Osteocyte (in vitro differentiated cells): Measurements from ENCODE around the gene TP53BP1. TPM values are rescaled to one million over a fixed set of nuclear protein-coding genes. Genes with fewer than 3 reads are reported as not detected.

ENCODE experiments used
- DNase-seq: peaks from one replicate; pipeline ENCODE4 v3.0.0; 2021; ENCODE audit warnings: mixed read lengths; ENCODE audit not compliant: unreplicated experiment; ENCODE audit errors: extremely low spot score
- H3K27ac Mint-ChIP-seq: one replicate; pipeline ENCODE4 v1.8.0; 2021; ENCODE audit warnings: mild to moderate bottlenecking, mixed read lengths; ENCODE audit not compliant: unreplicated experiment
- H3K27me3 Mint-ChIP-seq: one replicate; pipeline ENCODE4 v1.8.0; 2021; ENCODE audit warnings: mixed read lengths; ENCODE audit not compliant: unreplicated experiment
- H3K36me3 Mint-ChIP-seq: one replicate; pipeline ENCODE4 v1.8.0; 2021; ENCODE audit warnings: mixed read lengths; ENCODE audit not compliant: unreplicated experiment
- H3K4me1 Mint-ChIP-seq: one replicate; pipeline ENCODE4 v1.8.0; 2021; ENCODE audit warnings: mixed read lengths; ENCODE audit not compliant: unreplicated experiment
- H3K4me3 Mint-ChIP-seq: one replicate; pipeline ENCODE4 v1.8.0; 2021; ENCODE audit warnings: mild to moderate bottlenecking, moderate library complexity, mixed read lengths; ENCODE audit not compliant: unreplicated experiment
- H3K9me3 Mint-ChIP-seq: one replicate; pipeline ENCODE4 v1.8.0; 2021; ENCODE audit warnings: mixed read lengths; ENCODE audit not compliant: unreplicated experiment
- total RNA-seq: library from RNA; stranded (reverse); gene quantifications from 2 replicates; pipeline ENCODE4 v1.2.1, GENCODE V29; 2021
- TF ChIP-seq, protein P1 (sequence below): fragments of 200-600 bp; sonication (generic); IDR thresholded peaks from 2 replicates; pipeline ENCODE4 v1.5.0; 2021; ENCODE audit warnings: antibody characterized with exemption, mild to moderate bottlenecking, moderate library complexity

TP53BP1 gene
- total RNA-seq, 1 donor from 2014 or later: 61.2 TPM

DNA sequence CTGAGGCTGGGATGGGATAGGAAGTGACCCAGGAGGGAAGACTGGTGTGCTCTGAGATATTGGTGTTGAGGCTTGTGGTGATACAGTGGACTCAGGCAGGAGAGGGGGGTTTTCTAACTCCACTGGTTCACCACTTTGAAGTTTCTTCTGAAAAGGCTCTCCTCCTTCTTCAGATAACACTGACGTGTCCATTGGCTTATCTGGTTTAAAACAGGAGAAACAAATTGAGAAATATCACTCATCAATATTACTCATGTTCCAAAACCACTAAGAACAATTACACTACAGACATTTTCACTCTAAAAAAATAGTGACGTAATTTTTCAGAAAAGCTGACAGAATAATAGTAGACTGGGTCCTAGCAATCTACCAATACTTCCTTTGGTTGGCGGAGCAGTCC lies 23.1 kb downstream of the TP53BP1 start:
- H3K27ac Mint-ChIP-seq: no peak overlapping the region

DNA sequence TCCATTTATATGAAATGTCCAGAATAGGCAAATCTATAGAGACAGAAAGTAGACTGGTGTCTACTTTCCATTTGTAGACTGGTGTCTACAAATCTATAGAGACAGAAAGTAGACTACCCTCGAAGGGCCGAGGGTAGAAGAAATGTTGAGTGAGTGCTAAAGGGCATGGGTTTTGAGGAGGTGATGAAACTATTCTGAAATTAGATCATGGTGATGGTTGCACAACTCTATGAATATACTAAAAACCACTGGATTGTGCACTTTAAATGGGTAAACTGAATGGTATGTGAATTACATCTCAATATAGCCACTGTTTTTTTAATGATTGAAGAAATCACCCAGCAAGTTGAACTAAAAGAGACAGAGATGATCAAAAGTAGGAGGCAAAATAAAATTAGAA lies 27.9 kb downstream of the TP53BP1 start:
- DNase-seq: no peak
- no peaks in the 10 kb centered on the region for H3K9me3 Mint-ChIP-seq

More for the DNA sequence above, 23.1 kb downstream of the TP53BP1 start:
- no peak for DNase-seq
- TF ChIP-seq, protein P1, sequence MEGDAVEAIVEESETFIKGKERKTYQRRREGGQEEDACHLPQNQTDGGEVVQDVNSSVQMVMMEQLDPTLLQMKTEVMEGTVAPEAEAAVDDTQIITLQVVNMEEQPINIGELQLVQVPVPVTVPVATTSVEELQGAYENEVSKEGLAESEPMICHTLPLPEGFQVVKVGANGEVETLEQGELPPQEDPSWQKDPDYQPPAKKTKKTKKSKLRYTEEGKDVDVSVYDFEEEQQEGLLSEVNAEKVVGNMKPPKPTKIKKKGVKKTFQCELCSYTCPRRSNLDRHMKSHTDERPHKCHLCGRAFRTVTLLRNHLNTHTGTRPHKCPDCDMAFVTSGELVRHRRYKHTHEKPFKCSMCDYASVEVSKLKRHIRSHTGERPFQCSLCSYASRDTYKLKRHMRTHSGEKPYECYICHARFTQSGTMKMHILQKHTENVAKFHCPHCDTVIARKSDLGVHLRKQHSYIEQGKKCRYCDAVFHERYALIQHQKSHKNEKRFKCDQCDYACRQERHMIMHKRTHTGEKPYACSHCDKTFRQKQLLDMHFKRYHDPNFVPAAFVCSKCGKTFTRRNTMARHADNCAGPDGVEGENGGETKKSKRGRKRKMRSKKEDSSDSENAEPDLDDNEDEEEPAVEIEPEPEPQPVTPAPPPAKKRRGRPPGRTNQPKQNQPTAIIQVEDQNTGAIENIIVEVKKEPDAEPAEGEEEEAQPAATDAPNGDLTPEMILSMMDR: no peak
- no peaks in the 10 kb centered on the region for H3K27me3 Mint-ChIP-seq
- H3K36me3 Mint-ChIP-seq: peaks cover 61% of the 10 kb centered on the region
- H3K9me3 Mint-ChIP-seq: no peaks in the 10 kb centered on the region
- H3K4me1 Mint-ChIP-seq: peaks cover 5% of the 10 kb centered on the region
- H3K4me3 Mint-ChIP-seq: no peak overlapping the region

DNA sequence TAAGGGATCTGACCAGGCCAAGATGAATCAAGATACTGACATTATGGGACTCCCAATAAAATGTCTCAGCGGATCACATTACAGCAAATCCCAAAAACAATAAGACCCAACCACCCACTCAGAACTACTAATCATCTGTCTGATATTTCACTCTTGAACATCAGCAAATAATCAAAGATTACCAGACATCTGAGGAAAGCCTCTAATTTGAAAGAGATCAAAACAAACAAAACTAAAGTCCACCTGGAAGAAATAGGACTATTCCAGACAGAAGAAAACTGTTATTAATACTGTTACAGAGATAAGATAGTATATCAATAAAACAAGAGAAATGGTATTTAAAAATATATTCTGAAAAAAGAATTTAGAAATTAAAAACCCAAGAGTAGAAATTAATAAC lies 29.0 kb downstream of the TP53BP1 start:
- TF ChIP-seq, protein P1: no peak
- Mint-ChIP-seq H3K9me3 (no peaks in the 10 kb centered on the region), H3K4me1 (peaks cover 5% of the 10 kb centered on the region), H3K27me3 (no peaks in the 10 kb centered on the region), H3K4me3 (no peak overlapping the region), H3K36me3 (peaks cover 33% of the 10 kb centered on the region), H3K27ac (no peak overlapping the region)
- DNase-seq: no peak

More for the DNA sequence above, 27.9 kb downstream of the TP53BP1 start:
- Mint-ChIP-seq H3K27me3 (no peaks in the 10 kb centered on the region), H3K27ac (peak overlapping the region; percentile 86), H3K36me3 (peaks cover 36% of the 10 kb centered on the region), H3K4me1 (peaks cover 5% of the 10 kb centered on the region), H3K4me3 (no peak overlapping the region)
- TF ChIP-seq, protein P1: no peak

DNA sequence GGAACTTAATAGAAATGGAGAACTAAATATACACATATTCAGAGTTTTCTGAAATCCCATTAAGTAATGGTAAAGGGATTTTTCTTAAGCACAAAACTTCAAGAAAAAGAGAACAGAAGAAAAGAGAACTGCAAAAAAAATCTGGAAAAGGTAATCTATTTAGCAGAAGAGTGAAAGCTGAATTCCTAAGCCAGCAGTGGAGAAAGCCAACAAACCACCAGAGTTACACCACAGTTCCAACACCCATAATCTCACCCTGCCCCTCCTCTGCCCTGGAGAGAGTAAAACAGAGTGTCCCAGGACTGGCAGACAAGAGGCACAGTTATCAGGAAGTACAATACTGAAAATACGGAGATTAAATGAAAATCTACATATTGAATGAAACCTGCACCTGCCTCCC lies 29.4 kb downstream of the TP53BP1 start:
- H3K4me1 Mint-ChIP-seq: peaks cover 5% of the 10 kb centered on the region
- no peak overlapping the region for H3K4me3 Mint-ChIP-seq
- TF ChIP-seq, protein P1: no peak
- H3K27ac Mint-ChIP-seq: no peak overlapping the region
- no peak for DNase-seq
- H3K9me3 Mint-ChIP-seq: no peaks in the 10 kb centered on the region
- H3K36me3 Mint-ChIP-seq: peaks cover 33% of the 10 kb centered on the region
- H3K27me3 Mint-ChIP-seq: no peaks in the 10 kb centered on the region

GRCh38 chr15:43449981-43450380 lies 43.0 kb downstream of the TP53BP1 start:
- Mint-ChIP-seq H3K4me1 (no peaks in the 10 kb centered on the region), H3K9me3 (no peaks in the 10 kb centered on the region), H3K36me3 (peaks cover 20% of the 10 kb centered on the region), H3K27me3 (no peaks in the 10 kb centered on the region), H3K4me3 (no peak overlapping the region), H3K27ac (no peak overlapping the region)
- no peak for DNase-seq
- TF ChIP-seq, protein P1: no peak
